PC-9 (cell line): ENCODE data around the gene NUDT13. TPM values are rescaled to one million over a fixed set of nuclear protein-coding genes. Genes with fewer than 3 reads are reported as not detected.

Experiments used
- BruUV-seq: library from RNA; stranded (reverse); fragments of 400-500 nt; replicated peaks from 2 replicates; lab custom pipeline; 2021; lab: Mats Ljungman, UMichigan
- CTCF ChIA-PET: fragments of 300-600 bp; sonication (Branson Sonifier 250); formaldehyde crosslinking; loops from one replicate; lab custom pipeline; 2022; ENCODE audit warnings: antibody characterized with exemption; lab: Charles Lee
- POLR2A ChIA-PET: fragments of 300-600 bp; sonication (Branson Sonifier 250); formaldehyde crosslinking; loops from one replicate; lab custom pipeline; 2022; ENCODE audit warnings: antibody characterized with exemption; ENCODE audit not compliant: unreplicated experiment; lab: Charles Lee
- DNase-seq, 2 experiments: peaks; one replicate each; pipeline versions ENCODE4 v3.0.0 to v3.0.0-alpha.2; 2015 to 2022; ENCODE audit warnings: mixed read lengths in 1 of 2
- H2AFZ ChIP-seq: fragments of 200-600 bp; sonication (generic); 2 replicates; pipeline ENCODE4 v1.8.1; 2017; ENCODE audit warnings: antibody characterized with exemption
- H3F3A ChIP-seq: fragments of 200-600 bp; sonication (generic); 2 replicates; pipeline ENCODE4 v1.8.1; 2017; ENCODE audit warnings: antibody characterized with exemption, mild to moderate bottlenecking, low read depth; ENCODE audit not compliant: insufficient read depth
- H3K27ac ChIP-seq: fragments of 200-600 bp; sonication (generic); 2 replicates; pipeline ENCODE4 v1.6.1; 2016; ENCODE audit warnings: mixed run types
- H3K27me3 ChIP-seq: fragments of 200-600 bp; sonication (generic); 2 replicates; pipeline ENCODE4 v1.6.1; 2016; ENCODE audit warnings: low read depth, mixed run types; ENCODE audit not compliant: insufficient read depth
- H3K36me3 ChIP-seq: fragments of 200-600 bp; sonication (generic); 2 replicates; pipeline ENCODE4 v1.6.1; 2016; ENCODE audit warnings: low read depth, mixed run types
- H3K4me1 ChIP-seq: fragments of 200-600 bp; sonication (generic); replicated peaks from 2 replicates; pipeline ENCODE4 v1.6.1; 2016; ENCODE audit warnings: mixed run types; ENCODE audit not compliant: insufficient read depth
- H3K4me2 ChIP-seq: fragments of 200-600 bp; sonication (generic); 2 replicates; pipeline ENCODE4 v1.6.1; 2017; ENCODE audit warnings: mixed run types
- H3K4me3 ChIP-seq: fragments of 200-600 bp; sonication (generic); 2 replicates; pipeline ENCODE4 v1.6.1; 2016; ENCODE audit warnings: mixed run types
- H3K79me2 ChIP-seq: fragments of 200-600 bp; sonication (generic); 2 replicates; pipeline ENCODE4 v1.6.1; 2017; ENCODE audit warnings: low read depth, mixed run types
- H3K9me2 ChIP-seq: fragments of 200-600 bp; sonication (generic); 2 replicates; pipeline ENCODE4 v1.8.1; 2017; ENCODE audit warnings: mild to moderate bottlenecking; ENCODE audit not compliant: insufficient read depth
- H3K9me3 ChIP-seq: fragments of 200-600 bp; sonication (generic); 2 replicates; pipeline ENCODE4 v1.8.1; 2016; ENCODE audit warnings: low read depth; ENCODE audit not compliant: insufficient read depth
- H4K20me1 ChIP-seq: fragments of 200-600 bp; sonication (generic); 2 replicates; pipeline ENCODE4 v1.8.1; 2017; ENCODE audit not compliant: insufficient read depth
- CTCF ChIP-seq: fragments of 200-600 bp; sonication (generic); conservative IDR thresholded peaks from 2 replicates; pipeline ENCODE4 v1.6.1; 2017; ENCODE audit warnings: mixed run types, antibody characterized with exemption, mild to moderate bottlenecking, moderate library complexity
- EZH2 ChIP-seq: fragments of 200-600 bp; sonication (generic); IDR thresholded peaks from 2 replicates; pipeline ENCODE4 v1.8.0; 2017; ENCODE audit warnings: antibody characterized with exemption, low read depth
- intact Hi-C: fragments of 100-400 bp; cut with micrococcal nuclease; formaldehyde crosslinking; loops from one replicate; pipeline ENCODE4 v1.10.0; 2022; ENCODE audit not compliant: unreplicated experiment
- total RNA-seq: library from RNA; stranded (reverse); gene quantifications from 2 replicates; pipeline ENCODE4 v1.2.3, GENCODE V29; 2021

Gene NUDT13
- total RNA-seq, 1 experiment from 2014 or later: 5.2 TPM

- H3K4me3 ChIP-seq: peak within 1 kb of the TSS; percentile 93
- BruUV-seq: TSS peak; percentile 56
- peak; percentile 90 to 98 for DNase-seq
- H3K27ac ChIP-seq: peak within 1 kb of the TSS; percentile 65
- H4K20me1 ChIP-seq: no peaks in the 10 kb centered on the region
- no peak for TF ChIP-seq EZH2
- peak; percentile 68 for TF ChIP-seq CTCF
- H3K9me2 ChIP-seq: no peaks in the 10 kb centered on the region
- H3K9me3 ChIP-seq: no peaks in the 10 kb centered on the region
- H3F3A ChIP-seq: peaks cover 32% of the 10 kb centered on the region
- no peaks in the 10 kb centered on the region for H3K27me3 ChIP-seq
- intact Hi-C loops: loop anchor here (1.0 to 2.0 kb wide), 2 partner anchors 14 to 63 kb away; partner anchors contain the start of gene NUDT13
- H3K36me3 ChIP-seq: no peaks in the 10 kb centered on the region
- peak within 1 kb of the TSS; percentile 90 for H2AFZ ChIP-seq
- H3K4me2 ChIP-seq: peak within 1 kb of the TSS; percentile 88
- peaks cover 18% of the 10 kb centered on the region for H3K4me1 ChIP-seq
- POLR2A ChIA-PET: interaction anchor here (0.5 to 1.7 kb wide), 24 partner anchors 13 to 1026 kb away, joined by 3 to 30 read pairs (median 4); no protein-coding TSS in a partner anchor
- CTCF ChIA-PET: interaction anchor here (0.6 to 2.0 kb wide), 10 partner anchors 14 to 1111 kb away, joined by 3 to 14 read pairs (median 4); partner anchors contain the start of gene NUDT13
- peaks cover 39% of the 10 kb centered on the region for H3K79me2 ChIP-seq
These were observed 13.6 kb upstream of the NUDT13 start, which contains the start of gene P4HA1 for GRCh38 chr10:73096449-73097304. Gene P4HA1, minus strand, starts transcription at chr10:73096866. Its CDS starts 21,983 bp downstream, at chr10:73074883.

- Histone ChIP-seq H3K79me2 (peaks cover 35% of the 10 kb centered on the region), H4K20me1 (no peaks in the 10 kb centered on the region), H3K27me3 (no peaks in the 10 kb centered on the region), H3K9me2 (no peaks in the 10 kb centered on the region), H3K4me3 (peak overlapping the region; percentile 93), H3F3A (peaks cover 29% of the 10 kb centered on the region), H3K4me2 (peak overlapping the region; percentile 88), H2AFZ (peak overlapping the region; percentile 90), H3K36me3 (no peaks in the 10 kb centered on the region), H3K4me1 (peaks cover 18% of the 10 kb centered on the region), H3K9me3 (no peaks in the 10 kb centered on the region), H3K27ac (peak overlapping the region; percentile 65)
- intact Hi-C loops: loop anchor here (2.0 kb wide), 1 partner anchor 14 kb away; the partner anchor contains the start of gene NUDT13
- CTCF ChIA-PET: interaction anchor here (0.6 to 2.0 kb wide), 5 partner anchors 13 to 714 kb away, joined by 4 to 14 read pairs (median 6); partner anchors contain the start of gene NUDT13
- TSS peak; percentile 79 for BruUV-seq
- TF ChIP-seq CTCF (no peak), EZH2 (no peak)
- no peak for DNase-seq
- POLR2A ChIA-PET: interaction anchor here (0.5 to 1.7 kb wide), 13 partner anchors 14 to 1027 kb away, joined by 3 to 30 read pairs (median 3); no protein-coding TSS in a partner anchor
These were observed 13.0 kb upstream of the NUDT13 start for GRCh38 chr10:73097305-73097670.

- intact Hi-C loops: no loop called here
- Histone ChIP-seq H3K36me3 (no peaks in the 10 kb centered on the region), H3K27me3 (no peaks in the 10 kb centered on the region), H3K79me2 (peaks cover 22% of the 10 kb centered on the region), H4K20me1 (no peaks in the 10 kb centered on the region), H3K4me2 (no peak overlapping the region), H3F3A (peaks cover 29% of the 10 kb centered on the region), H2AFZ (no peak overlapping the region), H3K9me2 (no peaks in the 10 kb centered on the region), H3K9me3 (no peaks in the 10 kb centered on the region), H3K27ac (no peak overlapping the region), H3K4me1 (peaks cover 14% of the 10 kb centered on the region), H3K4me3 (no peak overlapping the region)
- TF ChIP-seq CTCF (no peak), EZH2 (no peak)
- ChIA-PET POLR2A (no interaction called here), CTCF (no interaction called here)
- no TSS peak for BruUV-seq
- no peak for DNase-seq
These were observed 11.1 kb upstream of the NUDT13 start for GRCh38 chr10:73099141-73099540.
